ENCODE measurements around the gene GPRIN1.
"Not testable (repeated sequence)": the region's sequence is repeated elsewhere in the genome, so short reads cannot be mapped to it uniquely, and the experiment has no call there.

Gene GPRIN1

DNA sequence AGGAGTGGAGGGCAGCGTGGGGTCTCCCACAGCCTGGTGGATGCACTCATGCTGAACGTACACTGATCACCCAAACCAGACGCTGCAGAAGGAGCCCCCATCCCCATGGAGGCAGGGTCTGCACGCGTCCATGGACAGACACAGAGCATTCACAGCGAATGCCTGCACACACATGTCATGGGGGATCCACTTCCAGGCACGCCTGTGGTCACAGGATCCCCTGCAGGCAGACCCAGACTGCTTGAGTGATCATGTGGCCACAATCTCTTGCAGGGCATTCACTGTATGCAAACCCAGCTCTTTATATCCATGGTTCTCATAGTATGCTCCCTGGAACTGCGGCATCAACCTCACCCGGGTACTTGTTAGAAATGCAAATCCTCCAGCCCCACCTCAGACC, 15.0 kb upstream of the GPRIN1 start:
- DNase-seq (ENCODE audit: low read depth in 2 of 2) = no peak

GRCh38 chr5:176624142-176624541, 14.2 kb upstream of the GPRIN1 start:
- no peak for DNase-seq (ENCODE audit: low read depth in 2 of 2)

DNA sequence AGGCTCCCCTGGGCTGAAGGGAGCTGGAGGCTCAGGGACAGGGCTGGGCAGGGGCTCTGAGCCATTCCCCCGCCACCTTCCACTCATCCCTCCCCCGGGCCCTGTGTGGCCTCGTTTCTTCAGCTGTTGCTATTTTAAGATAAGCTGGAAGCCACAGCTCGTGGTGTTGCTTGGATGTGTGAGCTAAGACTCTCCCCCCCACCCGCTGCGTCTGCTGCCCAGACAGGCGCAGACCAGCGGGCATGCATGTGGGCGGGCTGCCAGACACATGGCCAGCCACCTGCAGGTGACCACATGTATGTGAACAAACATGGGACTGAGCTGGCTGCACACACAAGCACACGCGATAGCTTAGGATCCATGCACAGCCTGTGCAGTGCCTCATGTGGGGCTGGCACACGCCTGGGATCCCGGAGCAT, 11.7 kb upstream of the GPRIN1 start:
- no peak for DNase-seq (ENCODE audit: low read depth in 2 of 2)

DNA sequence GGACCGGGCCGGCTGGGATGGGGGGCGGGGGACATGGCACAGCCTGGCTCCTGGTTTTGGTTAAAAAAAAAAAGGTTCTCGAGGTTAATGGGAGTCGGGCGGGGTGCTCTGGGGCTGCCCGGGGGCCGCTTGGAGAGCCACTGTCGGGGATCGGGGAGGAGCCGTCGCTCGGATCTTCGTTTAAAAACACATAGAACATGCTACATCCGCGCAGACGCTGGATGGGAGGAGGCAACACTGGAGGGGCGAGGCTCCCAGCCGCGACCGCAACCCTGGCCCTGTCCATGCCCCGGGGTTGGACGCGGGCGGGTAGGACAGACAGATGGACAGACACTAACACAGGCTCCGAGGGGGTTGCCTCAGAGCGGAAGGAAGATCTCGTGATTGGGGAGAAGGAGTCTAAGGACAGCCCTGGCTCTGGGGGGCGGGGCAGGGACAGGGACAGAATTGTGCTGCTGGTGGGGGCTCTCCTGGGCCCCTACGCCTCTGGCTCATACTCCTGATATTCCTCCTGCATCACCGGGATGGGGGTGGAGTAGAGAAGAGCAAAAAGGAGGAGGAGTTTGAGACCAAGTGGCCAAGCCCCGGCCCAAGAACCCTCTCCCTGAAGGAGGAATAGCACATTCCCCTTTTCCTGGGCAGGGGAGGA, 10.5 kb upstream of the GPRIN1 start:
- no peak for DNase-seq (ENCODE audit: low read depth in 2 of 2)

- no peak for DNase-seq (ENCODE audit: low read depth in 2 of 2)
These were observed 9.8 kb upstream of the GPRIN1 start for GRCh38 chr5:176619569-176620332.

DNA sequence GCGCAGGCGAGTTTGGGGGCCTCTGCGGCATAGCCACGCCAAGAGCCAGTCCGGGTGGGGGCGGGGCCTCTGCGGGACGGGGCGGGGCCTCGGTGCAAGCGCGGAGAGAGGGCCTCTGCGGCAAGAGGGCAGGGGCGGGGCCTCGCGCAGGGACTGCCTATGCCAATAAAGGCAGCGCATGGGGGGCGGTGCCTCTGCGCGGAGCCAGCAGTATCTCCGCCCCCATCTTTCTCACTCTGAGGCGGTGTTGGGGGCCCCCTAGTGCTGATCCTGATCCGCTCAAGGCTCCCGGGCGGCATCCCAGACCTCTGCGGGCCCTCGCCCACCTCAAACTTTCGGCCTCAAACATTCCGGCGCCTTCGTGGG, 9.2 kb upstream of the GPRIN1 start:
- peak; percentile 50 to 81 for DNase-seq (ENCODE audit: low read depth in 2 of 2)

DNA sequence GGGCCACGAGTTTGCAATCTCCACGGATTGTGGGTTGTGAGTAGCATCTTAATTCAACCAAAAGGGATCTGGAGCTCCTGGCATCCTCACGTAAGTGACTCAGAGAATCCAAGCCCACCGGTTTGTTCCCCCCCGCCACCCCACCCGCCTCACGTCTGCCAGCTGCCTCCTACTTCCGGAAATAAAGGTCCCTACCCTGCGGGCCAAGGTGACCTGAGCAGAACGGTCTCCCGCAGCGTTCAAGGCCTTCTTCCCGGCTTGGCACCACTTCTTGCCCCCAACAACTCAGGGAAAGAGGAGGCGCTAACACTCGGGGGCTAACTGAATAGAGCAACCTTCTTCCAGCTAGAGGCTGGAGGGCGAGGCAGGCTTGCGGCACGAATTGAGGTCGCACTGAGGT, 8.8 kb upstream of the GPRIN1 start:
- DNase-seq (ENCODE audit: low read depth in 2 of 2) = no peak

GRCh38 chr5:176616511-176616910, 6.6 kb upstream of the GPRIN1 start:
- no peak for DNase-seq (ENCODE audit: low read depth in 2 of 2)

DNA sequence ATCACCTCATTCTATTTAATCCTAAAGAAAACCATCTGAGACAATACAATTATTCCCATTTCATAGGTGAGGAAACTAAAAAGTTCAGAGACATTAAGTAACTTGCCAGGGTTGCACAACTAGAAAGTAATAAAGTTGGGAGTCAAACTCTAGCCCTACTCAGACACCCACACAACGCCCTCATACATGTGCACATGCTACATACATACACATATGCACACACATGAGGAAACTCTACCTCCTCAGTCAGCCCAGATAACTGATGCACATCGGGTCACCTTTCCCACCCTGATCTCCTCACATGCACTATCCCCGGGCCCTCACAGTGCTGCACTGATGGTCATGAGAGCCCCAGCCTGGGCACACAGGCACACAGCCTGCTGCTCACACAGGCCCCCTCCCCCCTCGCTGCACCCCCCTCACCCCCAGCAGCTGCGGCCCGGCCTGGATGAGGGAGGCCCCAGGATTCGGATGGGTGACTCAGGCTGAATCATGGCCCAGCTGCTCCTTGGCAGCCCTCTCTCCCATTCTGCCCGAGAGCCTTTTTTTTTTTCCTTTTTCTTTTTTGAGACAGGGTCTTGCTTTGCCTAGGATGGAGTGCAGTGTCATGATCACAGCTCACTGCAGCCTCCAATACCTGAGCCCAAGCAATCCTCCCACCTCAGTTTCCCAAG, 5.0 kb upstream of the GPRIN1 start:
- DNase-seq (ENCODE audit: low read depth in 2 of 2) = no peak

GRCh38 chr5:176612855-176613254, 2.9 kb upstream of the GPRIN1 start:
- DNase-seq (ENCODE audit: low read depth in 2 of 2) = no peak

DNA sequence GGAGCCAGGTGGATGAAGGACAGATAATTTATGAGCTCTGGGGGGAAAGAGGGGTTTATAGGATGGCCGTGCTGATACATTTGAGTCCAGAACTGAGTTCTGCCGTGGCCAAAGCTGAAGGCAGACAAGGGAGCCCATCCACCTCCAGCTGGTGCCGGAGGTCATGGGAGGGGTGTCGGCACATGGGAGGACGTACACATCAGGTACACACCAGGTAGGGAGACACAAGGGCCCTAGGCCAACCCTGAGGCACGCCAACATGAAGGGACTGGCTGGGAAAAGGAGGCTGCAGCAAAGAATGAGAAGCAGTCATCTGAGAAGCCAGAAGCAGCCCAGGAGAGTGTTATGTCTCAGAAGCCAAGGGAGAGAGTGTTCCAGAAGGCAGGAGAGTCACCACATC, 2.1 kb upstream of the GPRIN1 start:
- no peak for DNase-seq (ENCODE audit: low read depth in 2 of 2)

- DNase-seq (ENCODE audit: low read depth in 2 of 2) = peak in 1 of 2 experiments; percentile 47
These were observed 1.5 kb upstream of the GPRIN1 start for GRCh38 chr5:176611435-176611834.

- no peak for DNase-seq (ENCODE audit: low read depth in 2 of 2)
These were observed 448 bp upstream of the GPRIN1 start for GRCh38 chr5:176610435-176610773.

DNA sequence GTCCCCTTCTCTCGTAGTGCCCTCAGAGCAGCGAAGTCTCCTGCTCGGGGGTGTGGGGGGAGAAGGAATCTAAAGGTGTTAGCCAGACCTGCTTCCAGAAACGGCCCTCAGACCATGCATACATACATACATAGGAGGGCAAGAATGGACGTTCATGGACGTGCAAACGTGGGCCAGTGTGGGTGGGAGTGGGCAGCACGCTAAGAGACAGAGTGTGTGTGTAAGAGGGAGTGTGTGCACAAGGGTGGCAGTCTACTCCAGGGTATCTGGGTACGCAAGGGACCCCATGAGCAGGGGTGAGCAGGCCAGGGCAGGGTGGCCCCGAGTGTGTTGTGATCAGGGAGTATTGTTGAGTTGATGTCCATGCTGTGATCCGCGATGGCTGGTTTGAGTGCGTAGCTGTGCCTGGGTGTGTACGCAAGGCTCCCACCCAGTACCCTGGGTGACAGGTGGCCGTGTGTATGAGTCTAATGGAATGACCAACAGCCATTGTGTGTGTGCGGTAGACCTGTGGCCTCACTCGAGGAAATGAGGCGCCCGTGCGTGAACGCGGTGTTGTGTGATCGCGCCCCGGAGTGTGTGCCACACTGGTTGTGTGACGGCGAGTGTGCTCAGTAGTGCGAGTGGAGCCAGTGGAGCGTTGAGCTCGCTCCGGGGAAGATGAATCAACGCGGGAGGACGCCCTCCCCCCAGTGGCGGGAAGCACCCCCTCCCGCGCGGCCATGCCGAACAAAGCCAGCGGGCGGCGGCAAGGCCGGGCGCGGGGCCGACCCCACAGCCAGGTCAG, 826 bp downstream of the GPRIN1 start:
- DNase-seq (ENCODE audit: low read depth in 2 of 2) = no peak

GRCh38 chr5:176608142-176608705, 1.7 kb downstream of the GPRIN1 start:
- no peak for DNase-seq (ENCODE audit: low read depth in 2 of 2)

GRCh38 chr5:176606875-176607274, 3.1 kb downstream of the GPRIN1 start:
- no peak for DNase-seq (ENCODE audit: low read depth in 2 of 2)

DNA sequence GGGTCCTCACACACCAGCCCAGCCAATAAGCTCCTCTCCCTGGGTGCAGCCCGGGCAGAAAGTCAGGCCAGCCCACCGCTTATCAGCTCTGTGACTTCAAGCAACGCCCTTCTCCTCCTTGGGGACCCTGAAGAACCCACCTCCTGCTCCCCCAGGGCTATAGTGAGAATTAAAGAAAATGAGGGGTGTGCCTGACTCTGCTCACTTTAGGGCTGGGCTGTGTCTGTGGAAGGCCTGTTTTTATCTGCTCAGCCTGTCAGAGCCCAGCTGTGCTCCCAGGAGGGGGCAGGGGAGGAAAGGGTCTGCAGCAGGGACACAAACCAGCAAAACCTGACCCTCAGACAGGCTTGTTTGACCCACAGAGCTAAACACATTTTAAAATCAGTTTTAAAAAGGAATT, 3.9 kb downstream of the GPRIN1 start:
- no peak for DNase-seq (ENCODE audit: low read depth in 2 of 2)

GRCh38 chr5:176603091-176603490, 6.9 kb downstream of the GPRIN1 start:
- no peak for DNase-seq (ENCODE audit: low read depth in 2 of 2)

DNA sequence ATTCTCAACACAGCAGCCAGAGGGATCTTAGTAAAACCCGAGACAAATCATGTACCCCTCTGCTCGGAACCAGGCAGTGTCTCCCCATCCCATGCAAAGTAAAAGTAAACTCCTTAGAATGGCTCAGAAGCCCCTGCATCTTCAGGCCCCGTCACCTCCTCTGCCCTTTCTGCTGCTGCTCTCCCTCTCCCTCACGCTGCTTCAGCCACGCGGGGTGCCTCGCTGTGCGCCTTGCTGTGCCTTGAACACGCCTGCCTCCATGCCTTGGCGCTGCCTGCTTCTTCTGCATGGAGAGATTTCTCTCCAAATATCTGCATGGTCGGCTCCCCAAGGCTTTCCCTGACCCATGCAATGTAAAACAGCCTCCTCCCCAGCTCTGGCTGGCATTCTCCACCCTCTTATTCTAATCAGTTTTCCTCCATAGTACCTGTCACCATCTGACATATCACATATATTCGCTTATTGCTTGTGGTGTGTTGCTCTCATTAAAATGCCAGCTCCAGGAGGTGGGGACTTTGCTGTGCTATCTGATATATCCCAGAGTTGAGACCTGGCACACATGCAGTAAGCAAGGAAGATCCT, 8.0 kb downstream of the GPRIN1 start:
- no peak for DNase-seq (ENCODE audit: low read depth in 2 of 2)

DNA sequence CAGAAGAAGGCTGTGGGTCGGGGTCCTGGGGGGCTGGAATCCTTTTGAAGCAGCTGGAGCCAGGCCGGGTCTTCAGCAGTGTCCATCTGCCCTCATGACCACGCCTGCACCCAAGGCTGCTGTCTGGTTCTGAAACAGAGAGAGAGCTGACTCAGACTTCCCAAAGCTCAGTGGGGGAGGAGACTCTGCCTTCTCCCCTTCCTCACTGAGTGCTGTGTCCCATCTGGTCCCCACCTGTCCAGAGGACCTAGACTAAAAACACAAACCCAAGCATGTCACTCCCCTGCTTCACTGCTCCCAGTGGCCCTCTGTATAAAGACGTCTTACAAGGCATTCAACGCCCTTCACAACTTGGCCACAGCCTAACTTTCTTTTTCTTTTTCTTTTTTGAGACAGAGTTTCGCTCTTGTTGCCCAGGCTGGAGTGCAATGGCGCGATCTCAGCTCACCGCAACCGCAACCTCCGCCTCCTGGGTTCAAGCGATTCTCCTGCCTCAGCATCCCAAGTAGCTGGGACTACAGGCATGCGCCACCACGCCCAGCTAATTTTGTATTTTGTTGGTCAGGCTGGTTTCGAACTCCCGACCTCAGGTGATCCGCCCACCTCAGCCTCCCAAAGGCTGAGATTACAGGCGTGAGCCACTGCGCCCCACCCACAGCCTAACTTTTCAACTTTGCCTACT, 10.1 kb downstream of the GPRIN1 start:
- DNase-seq (ENCODE audit: low read depth in 2 of 2) = not testable (repeated sequence)

Measured in stimulated activated CD4-positive, alpha-beta T cell treated with anti-CD3 and anti-CD28 coated beads, Interleukin-12 subunit alpha, Interleukin-12 subunit beta, amount 100 ng/mL, for 24 hours (primary cell).